ENCODE data around the gene DVL3.
A peak's percentile ranks its signal among the peaks of the same experiment; 100 is the strongest.
"Not testable (repeated sequence)": the region's sequence is repeated elsewhere in the genome, so short reads cannot be mapped to it uniquely, and the experiment has no call there.

The DVL3 gene

GRCh38 chr3:184154885-184155643 is at the start of gene DVL3:
TSS of gene DVL3 (plus strand) at chr3:184155377. CDS start at chr3:184155636, 259 bp downstream.
- peak in 1 of 3 experiments; percentile 38 for DNase-seq (ENCODE audit: low read depth in 3 of 3)

GRCh38 chr3:184110316-184110725 is 44.9 kb upstream of the DVL3 start:
- no peak for DNase-seq (ENCODE audit: low read depth in 3 of 3)

GRCh38 chr3:184116017-184116416 is 39.2 kb upstream of the DVL3 start:
- no peak for DNase-seq (ENCODE audit: low read depth in 3 of 3)

GRCh38 chr3:184117636-184118035 is 37.5 kb upstream of the DVL3 start:
- DNase-seq (ENCODE audit: low read depth in 3 of 3), result no peak

- DNase-seq (ENCODE audit: low read depth in 3 of 3), result not testable (repeated sequence)
Measured at GRCh38 chr3:184121031-184121430, 34.1 kb upstream of the DVL3 start.

- DNase-seq (ENCODE audit: low read depth in 3 of 3), result no peak
Measured at GRCh38 chr3:184126006-184126405, 29.2 kb upstream of the DVL3 start.

GRCh38 chr3:184129012-184129411 is 26.2 kb upstream of the DVL3 start:
- no peak for DNase-seq (ENCODE audit: low read depth in 3 of 3)

GRCh38 chr3:184132945-184133344 is 22.2 kb upstream of the DVL3 start:
- no peak for DNase-seq (ENCODE audit: low read depth in 3 of 3)

- DNase-seq (ENCODE audit: low read depth in 3 of 3), result peak; percentile 41 to 71 (median 43)
Measured at GRCh38 chr3:184133840-184134745, 21.1 kb upstream of the DVL3 start.

- DNase-seq (ENCODE audit: low read depth in 3 of 3), result no peak
Measured at GRCh38 chr3:184134746-184135148, 20.4 kb upstream of the DVL3 start.

- DNase-seq (ENCODE audit: low read depth in 3 of 3), result peak; percentile 75 to 87 (median 83)
Measured at GRCh38 chr3:184135149-184135910, 19.8 kb upstream of the DVL3 start, which contains the start of gene EIF2B5. TSS of gene EIF2B5 (plus strand) at chr3:184135358. CDS start at chr3:184135386, 28 bp downstream.

- DNase-seq (ENCODE audit: low read depth in 3 of 3), result no peak
Measured at GRCh38 chr3:184135911-184136260, 19.3 kb upstream of the DVL3 start.

- DNase-seq (ENCODE audit: low read depth in 3 of 3), result no peak
Measured at GRCh38 chr3:184140436-184140835, 14.7 kb upstream of the DVL3 start.

GRCh38 chr3:184142199-184142598 is 13.0 kb upstream of the DVL3 start:
- no peak for DNase-seq (ENCODE audit: low read depth in 3 of 3)

- DNase-seq (ENCODE audit: low read depth in 3 of 3), result no peak
Measured at GRCh38 chr3:184143327-184143726, 11.8 kb upstream of the DVL3 start.

- DNase-seq (ENCODE audit: low read depth in 3 of 3), result no peak
Measured at GRCh38 chr3:184144505-184144904, 10.7 kb upstream of the DVL3 start.

GRCh38 chr3:184145111-184145524 is 10.1 kb upstream of the DVL3 start:
- DNase-seq (ENCODE audit: low read depth in 3 of 3), result no peak

- DNase-seq (ENCODE audit: low read depth in 3 of 3), result no peak
Measured at GRCh38 chr3:184145751-184146270, 9.4 kb upstream of the DVL3 start.

- DNase-seq (ENCODE audit: low read depth in 3 of 3), result no peak
Measured at GRCh38 chr3:184148076-184148475, 7.1 kb upstream of the DVL3 start.

GRCh38 chr3:184149123-184149522 is 6.1 kb upstream of the DVL3 start:
- DNase-seq (ENCODE audit: low read depth in 3 of 3), result no peak

GRCh38 chr3:184149770-184150169 is 5.4 kb upstream of the DVL3 start:
- DNase-seq (ENCODE audit: low read depth in 3 of 3), result not testable (repeated sequence)
